LNCAP (cell line): ENCODE data around the gene HLA-DQA1.

Experiments
- CTCF ChIP-seq: fragments of 450-650 bp; IDR thresholded peaks from 2 replicates; pipeline ENCODE4 v1.5.1; 2017; ENCODE audit warnings: mild to moderate bottlenecking

HLA-DQA1 gene

GRCh38 chr6:32637219-32637880 is at the start of gene HLA-DQA1:
TSS of gene HLA-DQA1 (plus strand) at chr6:32637406. CDS start at chr6:32637459, 53 bp downstream.
- no peak for TF ChIP-seq CTCF

GRCh38 chr6:32588156-32588555 is 49.0 kb upstream of the HLA-DQA1 start:
- no peak for TF ChIP-seq CTCF

- TF ChIP-seq CTCF: no peak
These were observed 47.4 kb upstream of the HLA-DQA1 start, which contains the start of gene HLA-DRB1 for GRCh38 chr6:32589596-32590449. TSS of gene HLA-DRB1 (minus strand) at chr6:32589848. CDS start at chr6:32589742, 106 bp downstream.

GRCh38 chr6:32597024-32597423 is 40.2 kb upstream of the HLA-DQA1 start:
- no peak for TF ChIP-seq CTCF

- no peak for TF ChIP-seq CTCF
These were observed 34.8 kb upstream of the HLA-DQA1 start for GRCh38 chr6:32602383-32602782.

- no peak for TF ChIP-seq CTCF
These were observed 34.0 kb upstream of the HLA-DQA1 start for GRCh38 chr6:32603222-32603621.

GRCh38 chr6:32603888-32604287 is 33.3 kb upstream of the HLA-DQA1 start:
- TF ChIP-seq CTCF: no peak
